ENCODE data around the gene MCHR2.

DNA sequence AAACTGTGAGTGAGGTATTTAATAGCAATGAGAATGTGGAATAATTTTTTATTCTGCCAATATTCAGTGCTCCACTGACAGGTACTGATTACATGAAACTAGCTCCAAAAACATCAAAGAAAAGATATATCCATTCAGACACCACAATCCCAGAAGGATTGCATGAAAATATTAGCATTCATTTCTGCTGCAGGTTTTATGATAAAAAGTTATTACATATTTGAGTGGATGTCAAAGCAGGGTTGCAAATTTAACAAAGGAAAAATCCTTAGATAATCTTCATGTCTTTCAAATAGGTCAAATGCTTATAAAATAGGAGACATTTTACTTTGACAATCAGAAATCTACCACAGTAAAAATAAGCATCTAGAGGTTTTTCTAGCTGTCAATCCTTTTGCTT, 13.3 kb downstream of the MCHR2 start:
- TF ChIP-seq, protein P1, sequence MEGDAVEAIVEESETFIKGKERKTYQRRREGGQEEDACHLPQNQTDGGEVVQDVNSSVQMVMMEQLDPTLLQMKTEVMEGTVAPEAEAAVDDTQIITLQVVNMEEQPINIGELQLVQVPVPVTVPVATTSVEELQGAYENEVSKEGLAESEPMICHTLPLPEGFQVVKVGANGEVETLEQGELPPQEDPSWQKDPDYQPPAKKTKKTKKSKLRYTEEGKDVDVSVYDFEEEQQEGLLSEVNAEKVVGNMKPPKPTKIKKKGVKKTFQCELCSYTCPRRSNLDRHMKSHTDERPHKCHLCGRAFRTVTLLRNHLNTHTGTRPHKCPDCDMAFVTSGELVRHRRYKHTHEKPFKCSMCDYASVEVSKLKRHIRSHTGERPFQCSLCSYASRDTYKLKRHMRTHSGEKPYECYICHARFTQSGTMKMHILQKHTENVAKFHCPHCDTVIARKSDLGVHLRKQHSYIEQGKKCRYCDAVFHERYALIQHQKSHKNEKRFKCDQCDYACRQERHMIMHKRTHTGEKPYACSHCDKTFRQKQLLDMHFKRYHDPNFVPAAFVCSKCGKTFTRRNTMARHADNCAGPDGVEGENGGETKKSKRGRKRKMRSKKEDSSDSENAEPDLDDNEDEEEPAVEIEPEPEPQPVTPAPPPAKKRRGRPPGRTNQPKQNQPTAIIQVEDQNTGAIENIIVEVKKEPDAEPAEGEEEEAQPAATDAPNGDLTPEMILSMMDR (IDR thresholded peaks at IDR 0.05; ENCODE audit: borderline replicate concordance, extremely low read depth, low read length, poor library complexity, severe bottlenecking), result no peak
- no peak for TF ChIP-seq EZH2 (IDR thresholded peaks at IDR 0.05; ENCODE audit: borderline replicate concordance, low read depth, low read length, severe bottlenecking)
